H1 (cell line): ENCODE data around the gene CEBPA. TPM values are rescaled to one million over a fixed set of nuclear protein-coding genes. Genes with fewer than 3 reads are reported as not detected.

Experiments
- EZH2 ChIP-seq: fragments of 200-600 bp; sonication (generic); IDR thresholded peaks from 2 replicates; pipeline ENCODE4 v1.7.1; 2012; ENCODE audit warnings: low read depth, mild to moderate bottlenecking, moderate library complexity, low read length, inconsistent platforms; ENCODE audit not compliant: severe bottlenecking
- KDM1A ChIP-seq: fragments of 200-600, 300-600 bp; sonication (generic); IDR thresholded peaks from 2 replicates; pipeline ENCODE4 v1.7.1; 2016; ENCODE audit warnings: mild to moderate bottlenecking, low read length, borderline replicate concordance
- NANOG ChIP-seq: IDR thresholded peaks from 2 replicates; pipeline ENCODE4 v1.6.1; 2011; ENCODE audit warnings: low read length, low read depth, mild to moderate bottlenecking, inconsistent platforms; ENCODE audit not compliant: insufficient read depth, poor library complexity, severe bottlenecking
- TEAD4 ChIP-seq: IDR thresholded peaks from 2 replicates; pipeline ENCODE4 v1.6.1; 2012; ENCODE audit warnings: low read depth, low read length, inconsistent platforms, mixed read lengths
- ZNF274 ChIP-seq: IDR thresholded peaks from 2 replicates; pipeline ENCODE4 v1.7.0; 2012; ENCODE audit warnings: low read length, borderline replicate concordance; ENCODE audit errors: extremely low read depth
- polyA plus RNA-seq, 7 experiments: library from polyadenylated mRNA; depleted of rRNA in 3 of 7; stranded (reverse) in 5 of 7; unstranded in 2 of 7; fragments of >200 nt in 5 of 7; fragments of 200-250 nt in 2 of 7; gene quantifications; 1 replicate in 5 of 7; 2 replicates in 1 of 7; 4 replicates in 1 of 7; pipeline versions ENCODE4 v1.2.1 to v1.2.3, GENCODE V29; 2011 to 2013; ENCODE audit warnings: missing spikeins in 2 of 7, mixed read lengths in 2 of 7
- total RNA-seq: library from RNA; stranded (reverse); fragmentation: NEBNext Ultra II Directional; extraction: Animal tissue kit (Norgen Biotek cat#: 25700); gene quantifications from 2 replicates; pipeline ENCODE4 v1.2.1, GENCODE V29; 2021

CEBPA gene
- total and polyA plus RNA-seq, 2 of the 8 experiments (the other 6 are each of a cell fraction or from before 2014, with no cell fraction given), result 2.0 to 2.7 TPM

GRCh38 chr19:33339016-33339984, 37.0 kb upstream of the CEBPA start (continued):
- TF ChIP-seq ZNF274 (no peak), TEAD4 (no peak), NANOG (no peak), EZH2 (no peak), KDM1A (no peak)
